SIG-M5 (cell line): ENCODE results near the gene ZNF280C.
"Not testable (repeated sequence)": the region's sequence is repeated elsewhere in the genome, so short reads cannot be mapped to it uniquely, and the experiment has no call there.

ENCODE experiments used
- DNase-seq: peaks from one replicate; lab custom pipeline; 2025; lab: John Stamatoyannopoulos, UW

The ZNF280C gene

DNA sequence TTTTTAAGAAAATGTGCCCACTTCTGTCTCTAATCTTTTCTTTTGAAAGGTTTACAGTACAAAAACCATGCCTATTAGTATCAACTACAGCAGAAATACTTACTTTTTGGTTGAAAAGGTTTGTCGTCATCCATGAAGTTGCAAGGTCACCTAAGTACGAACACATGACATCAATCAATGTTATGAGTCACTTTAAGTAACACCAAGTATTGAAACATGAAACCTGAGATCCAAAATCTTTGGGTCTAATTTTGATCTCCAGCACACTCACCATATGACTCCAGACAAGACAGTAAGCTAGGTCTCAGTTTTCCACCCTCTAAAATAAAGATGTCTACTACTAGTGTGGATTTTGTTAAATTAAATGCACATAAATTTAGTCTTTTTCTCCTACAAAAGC lies 8.4 kb downstream of the ZNF280C start:
- no peak for DNase-seq

DNA sequence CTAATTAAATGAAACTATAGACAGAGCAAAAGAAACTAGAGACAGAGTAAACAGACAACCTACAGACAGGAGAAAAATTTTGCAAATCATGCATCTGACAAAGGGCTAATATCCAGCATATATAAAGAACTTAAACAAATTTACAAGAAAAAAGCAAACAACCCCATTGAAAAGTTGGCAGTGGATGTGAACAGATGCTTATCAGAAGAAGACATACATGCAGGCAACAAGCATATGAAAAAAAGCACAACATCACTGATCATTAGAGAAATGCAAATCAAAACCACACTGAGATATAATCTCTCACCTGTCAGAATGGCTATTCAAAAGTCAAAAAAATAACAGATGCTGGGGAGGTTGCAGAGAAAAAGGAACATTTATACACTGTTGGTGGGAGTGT lies 14.8 kb downstream of the ZNF280C start:
- no peak for DNase-seq

DNA sequence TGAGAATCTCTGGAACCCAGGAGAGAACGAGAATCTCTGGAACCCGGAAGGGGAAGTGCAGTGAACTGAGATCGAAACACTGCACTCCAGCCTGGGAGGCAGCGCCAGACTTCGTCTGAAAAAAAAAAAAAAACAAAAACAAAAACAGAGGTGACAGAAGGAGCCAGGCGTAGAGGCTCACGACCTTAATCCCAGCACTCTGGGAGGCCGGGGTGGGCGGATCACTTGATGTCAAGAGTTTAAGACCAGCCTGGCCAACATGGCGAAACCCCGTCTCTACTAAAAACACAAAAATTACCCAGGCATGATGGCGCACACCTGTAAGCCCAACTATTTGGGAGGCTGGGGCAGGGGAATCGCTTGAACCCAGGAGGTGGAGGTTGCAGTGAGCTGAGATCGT lies 17.0 kb downstream of the ZNF280C start:
- DNase-seq: no peak

DNA sequence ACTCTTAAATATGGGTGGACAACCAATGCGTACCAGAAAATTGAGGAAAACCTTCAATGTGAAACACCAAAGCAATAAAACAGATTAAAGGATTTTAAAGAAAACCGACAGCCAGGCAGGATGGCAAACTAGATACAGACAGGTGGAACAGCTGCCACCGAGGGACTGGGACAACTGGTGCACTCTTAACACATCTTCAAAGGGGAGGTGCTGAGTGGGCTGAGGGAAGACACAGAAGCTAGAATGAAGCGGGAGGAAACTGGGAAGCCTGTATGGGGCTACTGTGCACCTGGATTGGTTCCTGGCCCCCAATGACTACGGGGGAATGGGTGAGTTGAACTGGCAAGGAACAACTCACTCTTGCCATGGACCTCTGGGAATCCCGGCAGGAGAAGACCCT lies 20.7 kb downstream of the ZNF280C start:
- no peak for DNase-seq

DNA sequence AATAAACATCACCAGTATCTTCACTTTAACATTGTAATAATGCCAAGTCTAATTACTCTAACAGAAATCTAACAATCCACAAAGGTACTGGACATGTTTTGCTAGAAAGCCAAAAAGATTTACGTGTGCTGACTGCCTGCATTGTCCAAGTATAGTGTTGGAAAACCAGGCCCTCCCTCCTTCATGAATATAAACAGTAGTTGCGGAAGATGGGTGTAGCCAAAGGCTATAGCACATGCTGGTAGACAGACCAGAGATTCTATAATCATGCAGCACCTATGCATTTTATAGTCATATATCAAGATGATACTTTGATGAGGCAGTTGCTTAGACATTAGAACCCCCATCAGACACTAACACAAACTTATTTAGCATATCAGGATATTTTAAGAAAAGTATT lies 22.6 kb downstream of the ZNF280C start:
- DNase-seq: no peak

DNA sequence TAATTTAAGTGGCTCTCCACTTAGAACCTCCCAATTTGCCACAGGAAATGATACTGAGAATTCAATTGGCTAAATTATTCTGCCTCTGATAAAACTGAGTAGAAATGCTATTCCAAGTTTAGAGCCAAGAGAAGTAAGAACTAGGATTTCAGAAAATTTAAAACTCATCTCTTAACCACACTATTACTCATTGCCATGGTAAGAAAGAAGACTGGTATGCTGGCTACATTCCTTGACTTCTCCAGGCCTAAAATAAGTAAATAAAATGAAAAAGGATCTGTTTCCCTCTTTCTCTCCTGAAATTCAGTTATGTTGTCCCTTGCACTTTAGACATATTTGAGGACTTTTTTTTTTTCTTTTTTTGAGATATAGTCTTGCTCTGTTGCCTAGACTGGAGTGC lies 23.3 kb downstream of the ZNF280C start:
- no peak for DNase-seq

DNA sequence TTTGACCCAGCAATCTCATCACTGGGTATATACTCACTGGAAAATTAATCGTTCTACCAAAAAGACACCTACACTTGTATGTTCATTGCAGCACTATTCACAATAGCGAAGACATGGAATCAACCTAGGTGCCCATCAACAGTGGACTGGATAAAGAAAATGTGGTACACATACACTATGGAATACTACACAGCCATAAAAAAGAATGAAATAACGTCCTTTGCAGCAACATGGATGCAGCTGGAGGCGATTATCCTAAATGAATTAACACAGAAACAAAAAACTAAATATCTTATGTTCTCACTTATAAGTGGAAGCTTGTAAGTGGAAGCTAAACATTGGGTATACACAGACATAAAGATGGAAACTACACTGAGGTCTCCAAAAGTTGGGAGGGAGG lies 37.5 kb downstream of the ZNF280C start:
- not testable (repeated sequence) for DNase-seq

DNA sequence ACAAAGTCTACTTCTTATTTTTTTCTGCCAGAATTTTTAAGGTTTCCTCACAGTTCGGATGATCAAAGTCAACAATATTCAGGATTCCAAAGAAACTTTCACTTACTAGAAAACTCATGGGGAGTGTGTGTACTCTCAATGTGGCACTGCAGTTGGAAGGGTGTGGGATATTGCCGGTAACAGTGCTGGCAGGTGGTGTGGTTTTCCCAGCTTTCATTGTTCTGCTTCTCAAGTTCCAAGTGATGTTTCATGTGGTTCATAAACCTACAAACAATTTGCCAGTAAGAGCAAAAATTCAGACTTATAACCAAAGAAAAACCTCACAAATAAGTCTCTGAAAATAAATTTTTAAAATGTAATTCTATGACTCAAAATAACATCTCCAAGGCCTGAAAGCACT lies 39.8 kb downstream of the ZNF280C start:
- DNase-seq: no peak

DNA sequence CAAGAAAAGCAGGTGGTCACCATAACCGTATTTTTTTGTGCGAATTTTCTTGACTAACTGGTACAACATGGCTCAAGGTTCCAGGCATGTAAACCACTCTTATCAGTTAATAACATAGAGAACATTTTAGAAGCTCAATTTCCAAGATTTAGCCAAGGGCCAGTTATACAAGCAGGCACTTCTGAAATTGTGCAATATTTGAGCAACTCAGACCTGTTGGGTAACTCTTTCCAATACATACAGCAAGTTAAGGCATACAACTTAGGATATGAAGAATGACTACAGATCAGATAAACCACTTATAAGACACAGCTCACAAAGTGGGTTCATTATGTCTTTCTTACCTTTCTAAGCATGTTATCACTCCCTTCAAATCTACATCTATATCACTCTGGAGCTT lies 43.9 kb downstream of the ZNF280C start:
- DNase-seq: no peak

DNA sequence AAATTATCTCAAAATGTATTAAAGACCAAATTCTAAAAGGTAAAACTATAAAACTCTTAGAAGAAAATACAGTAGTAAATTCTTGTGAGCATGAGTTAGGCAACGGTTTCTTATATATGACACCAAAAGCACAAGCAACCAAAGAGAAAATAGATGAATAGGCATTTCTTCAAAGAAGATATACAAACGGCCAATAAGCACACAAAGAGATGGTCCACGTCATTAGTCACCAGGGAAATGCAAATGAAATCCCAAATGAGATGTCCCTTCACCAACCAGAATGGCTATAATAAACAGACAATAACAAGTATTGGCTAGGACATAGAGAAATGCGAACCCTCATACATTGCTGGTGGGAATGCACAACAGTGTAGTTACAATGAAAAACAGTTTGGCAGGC lies 52.4 kb downstream of the ZNF280C start:
- no peak for DNase-seq

DNA sequence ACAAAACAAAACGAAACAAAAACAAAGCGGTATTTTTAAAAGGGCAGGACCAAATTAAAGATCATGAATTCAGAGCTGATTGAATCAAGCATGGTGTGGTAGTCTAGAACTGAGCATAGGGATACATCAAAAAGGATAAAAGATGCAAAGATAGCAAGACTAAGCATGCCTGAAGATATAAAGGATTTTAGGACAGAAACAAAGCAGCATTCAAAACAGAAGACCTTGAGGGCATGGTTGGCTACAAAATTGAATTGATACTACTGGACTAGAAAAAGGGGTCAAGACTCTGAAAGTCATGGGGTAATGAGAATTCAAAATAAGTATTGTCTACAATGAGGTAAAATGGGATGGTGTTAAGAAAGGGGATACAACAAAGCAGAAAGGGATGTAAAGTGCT lies 55.3 kb downstream of the ZNF280C start:
- no peak for DNase-seq

DNA sequence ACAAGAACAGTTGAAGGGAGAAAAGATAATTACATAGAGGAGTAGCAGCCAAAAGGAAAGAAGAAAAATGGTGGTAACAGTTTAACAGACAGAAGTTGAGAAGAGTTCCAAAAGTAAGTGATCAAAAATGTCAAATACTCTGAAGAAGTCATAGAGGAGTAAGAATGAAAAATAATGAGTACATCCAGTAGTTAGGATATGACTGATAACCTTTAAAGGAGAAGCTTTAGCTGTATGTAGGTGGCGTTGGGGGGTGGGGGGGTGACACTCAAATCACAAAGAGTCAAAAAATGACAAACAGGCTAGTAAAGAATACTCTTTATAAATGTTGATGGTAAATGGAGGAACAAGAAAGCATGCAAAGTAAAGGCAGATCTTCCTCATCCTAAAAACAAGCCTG lies 56.3 kb downstream of the ZNF280C start:
- DNase-seq: no peak

DNA sequence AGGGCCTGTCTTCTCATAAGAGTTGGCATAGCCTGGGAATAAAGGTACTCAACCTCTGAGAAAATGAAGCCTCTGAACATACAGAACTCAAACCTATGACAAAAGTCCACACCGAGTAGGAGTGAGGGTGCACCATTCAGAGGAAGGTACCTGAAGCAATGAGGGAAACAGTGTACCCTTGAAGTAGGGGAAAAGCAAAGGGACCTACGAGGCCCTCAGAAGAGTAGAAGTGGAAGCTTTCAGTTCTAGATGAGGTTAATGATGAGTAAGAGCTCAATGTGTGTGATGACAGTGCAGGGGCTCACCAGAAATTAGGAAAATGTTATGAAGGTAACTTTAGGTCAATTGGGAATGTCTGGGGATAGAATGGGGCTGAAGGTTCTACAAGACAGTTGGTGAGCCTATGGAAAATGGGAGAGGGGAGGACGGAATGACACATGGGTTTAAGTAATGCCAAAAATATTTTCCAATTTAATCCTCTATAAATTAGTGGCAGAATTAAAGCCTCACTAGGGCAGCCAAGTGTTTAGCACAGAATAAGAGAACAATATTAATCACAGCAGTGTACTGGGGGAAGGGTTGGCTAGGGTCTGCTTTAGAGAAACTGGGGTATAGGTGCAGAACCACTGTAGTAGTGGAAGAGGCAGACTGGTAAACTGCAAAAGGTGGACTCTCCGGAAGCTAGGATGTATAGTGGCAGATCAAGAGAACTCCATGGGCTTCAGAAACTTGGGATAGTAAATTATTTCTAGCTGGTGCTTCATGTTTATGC lies 57.1 kb downstream of the ZNF280C start:
- no peak for DNase-seq

DNA sequence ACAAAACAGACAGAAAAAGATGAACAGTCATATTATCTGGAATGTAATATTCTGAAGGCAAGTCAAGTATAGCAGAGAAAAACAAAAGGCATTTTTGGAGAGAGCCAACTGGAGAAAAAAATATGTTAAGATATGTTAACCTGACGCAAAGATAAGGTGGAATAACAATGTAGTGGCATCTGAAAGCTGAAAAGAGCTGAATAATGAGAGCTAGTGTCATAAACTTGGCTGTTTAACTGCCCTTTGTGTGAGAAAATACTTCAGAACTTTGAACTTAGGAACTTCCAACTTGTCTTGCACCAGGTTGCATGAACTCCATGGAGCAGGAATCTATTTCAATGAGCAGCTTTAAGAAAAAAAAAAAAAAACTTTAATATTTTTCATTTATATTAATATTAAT lies 64.1 kb downstream of the ZNF280C start:
- no peak for DNase-seq

DNA sequence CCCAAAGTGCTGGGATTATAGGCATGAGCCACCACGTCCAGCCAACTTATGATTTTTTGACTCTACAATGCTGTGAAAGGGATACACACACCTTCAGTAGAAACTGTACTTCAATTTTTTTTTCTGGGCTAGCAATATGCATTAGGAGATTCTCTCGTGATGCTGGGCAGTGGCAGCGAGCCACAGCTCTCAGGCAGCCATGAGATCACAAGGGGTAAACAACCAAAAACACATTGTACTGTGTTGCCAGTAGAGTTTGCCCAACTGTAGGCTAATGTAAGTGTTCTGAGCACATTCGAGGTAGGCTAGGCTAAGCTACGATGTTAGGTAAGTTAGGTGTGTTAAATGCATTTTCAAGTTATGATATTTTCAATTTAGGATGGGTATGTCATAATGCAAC lies 71.2 kb downstream of the ZNF280C start:
- no peak for DNase-seq

DNA sequence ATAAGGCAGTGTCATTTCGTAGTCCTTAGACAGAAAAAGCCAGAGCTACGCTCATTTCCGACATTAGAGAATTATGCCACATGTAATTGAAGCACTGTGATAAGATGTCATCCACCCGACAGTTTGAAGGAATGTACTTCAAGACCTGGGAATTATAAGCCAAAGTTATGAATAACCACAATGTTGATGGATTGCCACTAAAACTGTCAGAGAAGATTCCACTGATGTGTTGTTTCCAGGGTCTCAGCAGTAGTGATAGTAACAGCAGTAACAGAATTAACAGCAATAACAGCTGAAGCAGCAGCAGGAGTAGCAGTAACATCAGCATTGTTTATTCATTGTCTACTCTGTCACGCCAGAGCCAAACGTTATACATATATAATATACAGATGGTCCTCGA lies 72.2 kb downstream of the ZNF280C start:
- no peak for DNase-seq

DNA sequence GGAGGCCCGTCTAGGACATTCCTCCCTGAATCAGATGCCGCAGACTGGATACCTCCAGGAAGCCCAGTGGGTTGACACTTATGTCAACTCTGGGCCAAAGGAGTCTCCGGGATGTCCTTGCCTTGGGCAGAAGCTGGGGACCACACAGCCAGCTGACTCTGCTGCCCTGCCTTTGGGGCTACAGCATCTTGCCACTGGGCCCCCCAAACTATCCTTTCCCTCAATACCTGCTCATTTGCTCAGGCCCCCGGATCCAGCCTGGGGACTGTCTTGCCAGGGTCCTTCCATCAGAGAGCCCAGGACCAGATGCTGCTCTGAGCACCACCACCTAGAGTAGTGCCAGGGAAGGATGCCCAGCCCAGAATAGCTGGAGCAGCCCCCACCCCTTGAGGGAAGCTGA lies 77.9 kb downstream of the ZNF280C start:
- no peak for DNase-seq

DNA sequence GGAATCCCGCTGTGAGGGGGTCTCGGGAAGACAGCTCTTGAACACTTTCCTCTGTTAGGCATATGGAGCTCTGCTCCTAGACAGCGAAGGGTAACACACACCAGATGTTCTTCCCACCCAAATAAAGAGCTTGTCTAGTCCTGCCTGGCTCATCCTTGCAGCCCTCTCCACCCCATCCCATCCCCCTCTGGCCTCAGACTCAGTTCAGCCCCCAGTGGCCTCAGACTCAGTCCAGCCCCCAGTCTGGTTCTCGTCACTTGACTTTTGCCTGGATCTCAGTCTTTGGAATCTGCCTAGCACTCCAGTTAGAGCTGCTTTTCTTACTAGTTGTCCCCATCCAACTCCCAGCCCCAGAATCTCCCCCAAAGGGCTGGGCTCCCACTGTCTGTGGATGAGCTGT lies 82.0 kb downstream of the ZNF280C start:
- no peak for DNase-seq

DNA sequence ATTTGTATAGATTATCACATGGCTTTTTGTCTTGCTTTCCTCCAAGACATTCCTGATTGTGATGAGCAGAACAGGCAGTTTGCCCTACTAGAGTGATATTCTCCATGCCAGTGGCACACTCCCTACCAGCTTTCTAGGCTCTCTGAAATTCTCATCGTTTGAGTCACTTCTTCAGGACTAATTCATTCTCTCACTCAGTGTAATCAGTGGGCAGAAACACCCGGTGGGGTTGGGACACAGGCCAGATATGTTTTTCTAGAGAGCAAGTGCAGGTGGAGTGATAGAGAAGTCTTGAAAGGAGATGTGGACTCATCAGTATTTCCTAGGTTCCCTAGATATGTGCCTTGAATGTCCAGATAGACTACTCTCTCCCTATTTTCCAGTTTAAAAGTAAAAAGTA lies 83.8 kb downstream of the ZNF280C start:
- DNase-seq: no peak

DNA sequence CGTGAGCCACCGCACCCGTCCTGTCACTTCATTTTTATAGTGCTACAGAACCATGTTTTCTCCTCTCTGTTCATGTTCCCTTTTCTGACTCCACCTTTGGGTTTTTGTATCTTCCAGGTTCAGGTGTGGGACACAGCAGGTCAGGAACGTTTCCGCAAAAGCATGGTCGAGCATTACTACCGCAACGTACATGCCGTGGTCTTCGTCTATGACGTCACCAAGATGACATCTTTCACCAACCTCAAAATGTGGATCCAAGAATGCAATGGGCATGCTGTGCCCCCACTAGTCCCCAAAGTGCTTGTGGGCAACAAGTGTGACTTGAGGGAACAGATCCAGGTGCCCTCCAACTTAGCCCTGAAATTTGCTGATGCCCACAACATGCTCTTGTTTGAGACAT lies 84.5 kb downstream of the ZNF280C start:
- DNase-seq: no peak

DNA sequence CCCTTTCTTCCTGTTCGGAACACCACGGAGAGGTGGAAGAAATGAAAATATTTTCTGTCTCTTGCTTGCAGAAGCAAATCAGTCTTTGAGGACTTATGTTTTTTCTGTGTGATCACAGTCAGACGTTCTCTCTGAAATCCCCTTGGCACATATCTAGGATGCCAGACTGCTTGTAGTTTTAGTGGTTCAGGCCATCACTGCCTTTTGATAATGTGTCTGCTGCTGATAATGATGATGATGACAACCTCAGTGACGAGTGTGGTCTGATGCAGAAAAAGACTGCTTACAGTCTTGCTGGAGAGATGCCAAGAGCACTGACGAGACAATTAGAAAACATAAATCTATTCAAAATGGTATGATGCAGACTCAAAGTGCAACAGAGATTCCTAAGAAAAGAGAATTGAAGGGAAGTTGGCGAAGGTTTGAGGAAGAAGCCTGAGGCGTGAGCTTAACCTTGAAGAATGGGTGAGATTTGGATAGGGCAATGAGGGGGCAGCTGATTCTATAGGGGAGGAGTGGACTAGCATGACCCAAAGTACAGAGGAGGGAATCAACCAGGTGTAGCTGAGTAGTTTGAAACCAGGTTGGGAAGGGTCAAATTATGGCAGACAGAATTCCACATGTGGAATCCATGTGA lies 89.0 kb downstream of the ZNF280C start:
- DNase-seq: no peak

DNA sequence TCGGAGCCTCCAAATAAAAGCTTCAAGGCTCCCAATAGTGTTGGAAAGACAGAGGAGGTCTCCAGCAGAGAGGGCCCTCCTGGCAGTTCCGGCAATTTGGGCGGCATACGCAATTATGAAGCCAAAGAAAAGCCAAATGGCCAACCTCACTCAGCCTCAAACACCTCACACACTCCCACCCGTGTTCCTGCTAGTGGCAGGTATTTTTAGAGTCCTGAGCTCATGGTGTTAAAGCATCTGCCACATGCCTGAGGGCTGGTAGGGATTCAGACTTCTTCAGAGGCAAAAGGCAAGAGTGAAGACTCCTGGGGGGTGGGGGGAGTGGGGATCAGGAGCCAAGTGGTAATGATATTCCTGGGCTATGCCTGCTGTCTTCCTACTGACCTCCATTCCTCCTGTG lies 89.5 kb downstream of the ZNF280C start:
- DNase-seq: no peak

DNA sequence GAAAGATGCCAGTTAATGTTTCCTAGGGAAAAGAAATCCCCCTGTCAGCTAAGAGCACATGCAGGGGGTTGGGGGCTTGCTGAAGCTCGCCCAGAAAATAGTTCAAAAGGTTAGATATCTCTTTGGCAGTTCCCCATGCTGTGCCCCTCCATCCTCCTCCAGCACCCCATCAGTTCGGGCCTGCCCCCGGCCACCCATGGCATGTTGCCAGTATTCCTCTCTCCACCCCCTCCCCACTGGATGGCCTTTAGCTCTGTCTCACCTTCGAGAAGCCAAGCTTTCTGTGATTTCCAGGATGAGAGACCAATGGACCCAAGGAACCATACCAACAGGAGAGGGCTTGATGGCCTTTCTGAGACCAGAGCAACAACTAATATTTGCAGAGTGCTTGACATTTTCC lies 91.8 kb downstream of the ZNF280C start:
- no peak for DNase-seq

DNA sequence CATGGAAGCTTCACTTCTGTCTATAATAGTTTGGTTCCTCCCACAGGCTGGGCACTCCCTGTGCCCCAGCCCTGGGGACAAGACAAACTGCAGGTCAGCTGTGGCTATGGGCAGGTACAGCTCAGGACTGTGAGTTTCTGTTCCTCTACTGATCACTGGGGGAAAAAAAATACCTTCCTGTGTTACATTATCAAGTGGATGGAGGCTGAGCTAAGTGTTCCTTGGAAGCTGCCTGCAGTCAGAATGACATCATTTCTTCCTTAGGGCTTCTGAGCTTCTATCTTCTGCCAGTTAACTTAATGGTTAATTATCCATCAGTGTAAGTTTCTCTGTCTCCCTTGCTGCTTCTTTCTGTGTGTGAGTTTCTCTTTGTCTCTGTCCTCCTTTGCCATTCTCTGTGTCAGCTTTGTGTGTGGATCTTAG lies 92.3 kb downstream of the ZNF280C start:
- no peak for DNase-seq
